Right lobe of liver (tissue), 4 donors: ENCODE measurements around the gene REV3L.

Experiments used
- POLR2A ChIP-seq: fragments of 450-650 bp; IDR thresholded peaks from one replicate; pipeline ENCODE4 v1.6.1; 2017; ENCODE audit warnings: antibody characterized with exemption, mild to moderate bottlenecking
- TF ChIP-seq, protein P1 (sequence below), 4 donors: fragments of 200-600 bp in 3 of 4; fragments of 450-650 bp in 1 of 4; IDR thresholded peaks; one replicate each; pipeline versions ENCODE4 v1.5.1 to v1.8.0; 2016 to 2022; ENCODE audit warnings: antibody characterized with exemption in 4 of 4, mild to moderate bottlenecking in 2 of 4
- donor health status: DM: no; HTN: no; CAD: no.
- donor health status: DM: no; HTN: no; CAD: no.
- donor health status: DM: no; HTN: yes; CAD: no.

DNA sequence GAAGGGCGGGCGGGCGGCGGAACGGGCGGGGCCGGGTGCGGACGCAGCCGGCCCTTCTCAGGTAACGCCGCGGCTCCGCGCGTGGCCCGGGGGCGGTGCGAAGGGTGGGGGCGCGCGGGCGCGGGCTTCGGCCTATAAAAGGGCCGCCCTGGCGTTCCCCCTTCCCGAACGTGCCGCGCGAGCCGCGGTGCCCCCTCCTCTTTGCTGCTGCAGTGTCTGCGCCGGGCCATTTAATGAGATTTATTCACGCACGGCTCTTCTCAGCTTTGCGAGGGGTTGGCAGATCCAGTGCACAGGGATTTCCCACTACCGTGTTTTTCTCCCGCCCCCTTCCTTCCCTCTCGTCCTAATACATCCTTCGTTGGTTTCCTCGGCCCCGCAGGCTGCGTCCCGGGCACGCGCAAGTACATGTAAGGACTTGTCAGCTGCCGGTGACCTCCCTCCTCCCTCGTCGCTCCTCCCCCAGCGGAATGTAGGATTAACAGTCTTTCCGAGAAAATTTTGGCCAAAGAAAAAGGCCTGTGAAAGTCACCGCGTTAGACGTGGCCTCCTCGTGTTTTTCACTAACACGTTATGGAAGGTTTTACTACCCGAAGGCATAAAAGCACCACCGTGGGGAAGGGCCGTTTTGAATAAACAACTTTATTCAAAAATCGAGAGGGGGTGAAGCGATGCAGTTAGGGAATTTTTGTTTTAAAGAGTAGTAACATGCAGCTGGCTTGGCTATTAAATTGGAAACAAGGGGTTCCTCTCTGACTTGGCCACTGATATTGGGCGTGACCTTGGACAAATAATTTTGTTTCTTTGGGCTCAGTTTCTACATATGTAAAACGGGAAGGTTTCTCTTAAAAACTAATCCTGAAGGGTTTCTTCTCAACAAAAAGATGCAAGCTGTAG, 966 bp upstream of the REV3L start:
- TF ChIP-seq POLR2A: peak; percentile 94
- TF ChIP-seq, protein P1, sequence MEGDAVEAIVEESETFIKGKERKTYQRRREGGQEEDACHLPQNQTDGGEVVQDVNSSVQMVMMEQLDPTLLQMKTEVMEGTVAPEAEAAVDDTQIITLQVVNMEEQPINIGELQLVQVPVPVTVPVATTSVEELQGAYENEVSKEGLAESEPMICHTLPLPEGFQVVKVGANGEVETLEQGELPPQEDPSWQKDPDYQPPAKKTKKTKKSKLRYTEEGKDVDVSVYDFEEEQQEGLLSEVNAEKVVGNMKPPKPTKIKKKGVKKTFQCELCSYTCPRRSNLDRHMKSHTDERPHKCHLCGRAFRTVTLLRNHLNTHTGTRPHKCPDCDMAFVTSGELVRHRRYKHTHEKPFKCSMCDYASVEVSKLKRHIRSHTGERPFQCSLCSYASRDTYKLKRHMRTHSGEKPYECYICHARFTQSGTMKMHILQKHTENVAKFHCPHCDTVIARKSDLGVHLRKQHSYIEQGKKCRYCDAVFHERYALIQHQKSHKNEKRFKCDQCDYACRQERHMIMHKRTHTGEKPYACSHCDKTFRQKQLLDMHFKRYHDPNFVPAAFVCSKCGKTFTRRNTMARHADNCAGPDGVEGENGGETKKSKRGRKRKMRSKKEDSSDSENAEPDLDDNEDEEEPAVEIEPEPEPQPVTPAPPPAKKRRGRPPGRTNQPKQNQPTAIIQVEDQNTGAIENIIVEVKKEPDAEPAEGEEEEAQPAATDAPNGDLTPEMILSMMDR (IDR thresholded peaks at IDR 0.05): no peak
